Choroid plexus epithelial cell (primary cell): ENCODE data around the gene NEDD4.
"Not testable (repeated sequence)": the region's sequence is repeated elsewhere in the genome, so short reads cannot be mapped to it uniquely, and the experiment has no call there.

Experiments used
- DNase-seq: peaks from one replicate; pipeline ENCODE4 v3.0.0-alpha.2; 2010; ENCODE audit warnings: low read depth
- H3K4me3 ChIP-seq: 2 replicates; pipeline ENCODE4 v1.5.1; 2011; ENCODE audit warnings: low read depth, mild to moderate bottlenecking, control low read depth, low read length, moderate library complexity
- TF ChIP-seq, protein P1 (sequence below): conservative IDR thresholded peaks from 2 replicates; pipeline ENCODE4 v1.5.1; 2011; ENCODE audit warnings: low read depth, mild to moderate bottlenecking, control low read depth, inconsistent platforms, low read length, moderate library complexity

Gene NEDD4

DNA sequence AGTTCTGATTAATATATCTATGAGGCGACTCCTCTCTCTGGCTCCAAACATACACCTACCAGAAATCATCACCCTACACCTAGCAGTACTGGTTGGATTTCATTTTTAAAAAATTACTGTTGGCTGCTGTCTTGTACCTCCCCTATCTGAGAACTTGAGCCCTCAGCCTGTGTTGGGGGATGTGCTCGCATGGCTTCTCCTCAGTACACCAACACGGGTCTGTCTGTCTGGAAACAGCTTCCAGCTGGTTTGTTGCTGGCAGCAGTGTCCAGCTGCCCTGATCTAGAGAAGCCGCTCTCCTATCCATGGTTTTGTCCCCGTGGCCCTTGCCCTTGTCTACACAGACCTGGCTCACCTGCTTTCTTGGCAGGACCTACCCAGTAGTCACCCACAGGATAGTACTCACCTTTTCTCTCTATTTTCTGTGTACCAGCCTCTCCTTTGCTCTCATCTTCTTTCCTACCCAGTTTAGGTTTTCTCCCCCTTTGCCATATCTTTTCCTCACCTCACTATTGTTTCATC is 43.2 kb upstream of the NEDD4 start:
- TF ChIP-seq, protein P1, sequence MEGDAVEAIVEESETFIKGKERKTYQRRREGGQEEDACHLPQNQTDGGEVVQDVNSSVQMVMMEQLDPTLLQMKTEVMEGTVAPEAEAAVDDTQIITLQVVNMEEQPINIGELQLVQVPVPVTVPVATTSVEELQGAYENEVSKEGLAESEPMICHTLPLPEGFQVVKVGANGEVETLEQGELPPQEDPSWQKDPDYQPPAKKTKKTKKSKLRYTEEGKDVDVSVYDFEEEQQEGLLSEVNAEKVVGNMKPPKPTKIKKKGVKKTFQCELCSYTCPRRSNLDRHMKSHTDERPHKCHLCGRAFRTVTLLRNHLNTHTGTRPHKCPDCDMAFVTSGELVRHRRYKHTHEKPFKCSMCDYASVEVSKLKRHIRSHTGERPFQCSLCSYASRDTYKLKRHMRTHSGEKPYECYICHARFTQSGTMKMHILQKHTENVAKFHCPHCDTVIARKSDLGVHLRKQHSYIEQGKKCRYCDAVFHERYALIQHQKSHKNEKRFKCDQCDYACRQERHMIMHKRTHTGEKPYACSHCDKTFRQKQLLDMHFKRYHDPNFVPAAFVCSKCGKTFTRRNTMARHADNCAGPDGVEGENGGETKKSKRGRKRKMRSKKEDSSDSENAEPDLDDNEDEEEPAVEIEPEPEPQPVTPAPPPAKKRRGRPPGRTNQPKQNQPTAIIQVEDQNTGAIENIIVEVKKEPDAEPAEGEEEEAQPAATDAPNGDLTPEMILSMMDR: no peak
- no peak for DNase-seq
- H3K4me3 ChIP-seq: no peak overlapping the region

DNA sequence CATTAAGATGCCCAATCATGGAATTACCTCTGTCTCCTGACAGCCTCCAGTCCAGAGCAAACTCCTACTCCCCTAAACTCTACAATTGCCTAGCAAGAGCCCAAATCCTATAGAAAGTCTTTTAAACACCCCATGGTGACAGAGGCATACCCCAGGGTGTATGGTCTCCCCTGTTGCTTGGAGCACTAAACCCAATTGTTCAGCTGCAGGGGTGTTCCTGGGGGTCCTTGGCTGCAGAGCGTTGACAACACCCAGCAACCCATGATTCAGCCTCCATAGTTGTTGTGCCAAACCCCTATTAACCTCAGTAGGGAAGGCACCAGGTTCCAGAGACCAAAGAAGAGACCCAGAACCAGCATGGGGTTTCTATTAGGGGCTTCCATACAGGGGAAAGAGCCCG is 41.8 kb upstream of the NEDD4 start:
- TF ChIP-seq, protein P1: no peak
- no peak for DNase-seq
- H3K4me3 ChIP-seq: no peak overlapping the region

DNA sequence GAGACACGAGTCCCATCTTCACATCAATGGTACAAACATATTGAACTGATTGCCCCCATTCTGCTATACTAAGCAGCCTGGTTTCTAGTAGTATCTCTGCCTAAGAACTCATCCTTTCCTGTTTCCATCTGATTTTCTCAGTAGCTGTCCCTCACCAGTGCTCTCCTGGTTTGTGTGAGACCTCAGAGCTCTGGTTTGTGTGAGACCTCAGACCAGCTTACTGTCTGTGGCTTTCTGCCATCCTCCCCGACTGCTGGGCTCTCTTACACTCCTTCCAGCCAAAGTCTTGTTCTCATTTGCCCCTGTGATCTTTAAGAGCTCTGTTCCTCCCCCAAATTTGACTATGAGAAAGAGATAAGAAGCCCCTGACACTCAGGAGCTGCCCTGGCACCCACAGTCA is 41.1 kb upstream of the NEDD4 start:
- TF ChIP-seq, protein P1: no peak
- no peak overlapping the region for H3K4me3 ChIP-seq

DNA sequence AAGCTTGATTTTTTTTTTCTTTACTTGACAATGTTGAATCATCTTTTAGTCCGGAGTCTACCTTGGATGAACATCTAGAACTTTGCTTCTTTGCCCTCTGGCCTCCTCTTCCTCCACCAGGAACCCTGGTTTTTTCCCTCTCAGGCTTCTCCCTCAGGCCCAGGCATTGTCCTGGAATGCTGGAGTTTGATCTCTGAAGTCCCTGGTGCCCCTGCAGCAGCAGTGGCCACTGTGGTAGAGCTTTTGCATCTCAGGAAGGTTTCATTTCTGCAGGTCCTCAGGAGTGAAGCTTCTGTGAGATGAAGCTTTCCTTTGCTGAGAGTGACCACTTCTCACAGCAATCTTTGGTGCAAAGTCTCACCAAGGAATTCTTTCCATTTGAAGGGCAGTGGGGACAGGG is 39.0 kb upstream of the NEDD4 start:
- no peak overlapping the region for H3K4me3 ChIP-seq
- no peak for DNase-seq
- TF ChIP-seq, protein P1: no peak

More for the DNA sequence above, 41.1 kb upstream of the NEDD4 start:
- no peak for DNase-seq

DNA sequence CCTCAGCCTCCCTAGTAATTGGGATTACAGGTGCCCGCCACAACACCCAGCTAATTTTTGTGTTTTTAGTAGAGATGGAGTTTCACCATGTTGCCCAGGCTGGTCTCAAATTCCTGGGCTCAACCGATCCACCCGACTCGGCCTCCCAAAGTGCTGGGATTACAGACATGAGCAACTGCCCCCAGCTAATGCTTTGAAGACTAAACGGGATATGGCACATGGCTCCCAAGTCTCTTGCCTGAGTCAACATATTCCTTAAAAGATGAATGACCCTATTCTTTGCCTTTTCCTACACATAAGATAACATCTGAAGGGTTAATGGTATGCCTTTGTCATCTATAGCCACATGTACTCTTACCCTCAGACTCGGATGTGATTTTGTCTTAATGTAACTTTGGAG is 38.4 kb upstream of the NEDD4 start:
- no peak for DNase-seq
- H3K4me3 ChIP-seq: no peak overlapping the region
- TF ChIP-seq, protein P1: no peak

DNA sequence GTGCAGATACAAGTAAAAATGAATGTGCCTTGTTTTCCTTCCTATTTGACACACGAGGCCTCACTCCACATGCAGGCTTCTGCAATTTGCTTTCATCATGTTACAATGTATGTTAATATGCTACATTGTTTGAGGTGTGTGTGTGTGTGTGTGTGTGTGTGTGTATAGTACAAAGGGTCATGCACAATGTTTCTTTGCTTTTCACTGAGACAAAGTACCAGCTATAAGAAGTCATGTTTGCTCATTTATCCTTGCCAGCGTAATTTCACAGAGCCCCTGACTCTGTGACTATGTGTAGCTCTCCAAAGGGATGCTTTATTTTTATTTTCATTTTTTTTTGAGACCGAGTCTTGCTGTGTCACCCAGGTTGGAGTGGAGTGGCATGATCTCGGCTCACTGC is 38.0 kb upstream of the NEDD4 start:
- DNase-seq: no peak
- TF ChIP-seq, protein P1: no peak
- no peak overlapping the region for H3K4me3 ChIP-seq

DNA sequence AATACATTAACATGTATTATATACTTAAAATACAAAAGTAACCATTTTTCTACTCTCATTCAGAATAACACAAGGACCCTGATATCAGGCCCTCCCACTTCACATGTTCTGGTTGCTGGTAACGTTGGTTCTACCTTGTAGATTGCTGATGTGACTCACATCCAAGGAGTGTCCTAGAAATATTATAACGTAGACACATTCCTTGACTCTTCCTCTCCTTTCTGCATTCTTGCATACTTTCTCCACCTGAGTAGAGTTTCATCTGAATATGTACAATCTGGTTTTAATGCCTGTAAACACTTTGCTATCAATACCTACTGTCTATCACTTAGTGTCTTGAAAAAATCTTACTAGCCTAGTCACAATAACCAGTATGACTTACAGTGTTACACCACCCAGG is 35.0 kb upstream of the NEDD4 start:
- no peak overlapping the region for H3K4me3 ChIP-seq
- no peak for DNase-seq
- TF ChIP-seq, protein P1: no peak

DNA sequence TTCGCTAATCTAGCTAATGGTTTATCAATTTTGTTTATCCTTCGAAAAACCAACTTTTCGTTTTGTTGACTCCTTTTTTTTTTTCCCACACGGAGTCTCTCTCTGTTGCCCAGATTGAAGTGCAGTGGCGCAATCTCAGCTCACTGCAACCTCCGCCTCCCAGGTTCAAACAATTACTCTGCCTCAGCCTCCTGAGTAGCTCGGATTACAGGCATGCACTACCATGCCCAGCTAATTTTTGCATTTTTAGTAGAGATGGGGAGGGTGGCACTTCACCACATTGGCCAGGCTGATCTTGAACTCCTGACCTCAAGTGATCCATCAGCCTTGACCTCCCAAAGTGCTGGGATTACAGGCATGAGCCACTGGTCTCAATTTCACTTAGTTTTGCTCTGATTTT is 29.7 kb upstream of the NEDD4 start:
- H3K4me3 ChIP-seq, DNase-seq: not testable (repeated sequence)
